GM12891 (cell line): ENCODE data around the gene LENG8.

Experiments
- POLR2A ChIP-seq: IDR thresholded peaks from 2 replicates; pipeline ENCODE4 v1.6.1; 2011; ENCODE audit warnings: low read depth, low read length, control low read depth
- POLR2AphosphoS5 ChIP-seq: IDR thresholded peaks from 2 replicates; pipeline ENCODE4 v1.6.1; 2011; ENCODE audit warnings: low read depth, low read length, control low read depth
- TAF1 ChIP-seq: IDR thresholded peaks from 2 replicates; pipeline ENCODE4 v1.6.1; 2011; ENCODE audit warnings: low read depth, low read length, control low read depth

DNA sequence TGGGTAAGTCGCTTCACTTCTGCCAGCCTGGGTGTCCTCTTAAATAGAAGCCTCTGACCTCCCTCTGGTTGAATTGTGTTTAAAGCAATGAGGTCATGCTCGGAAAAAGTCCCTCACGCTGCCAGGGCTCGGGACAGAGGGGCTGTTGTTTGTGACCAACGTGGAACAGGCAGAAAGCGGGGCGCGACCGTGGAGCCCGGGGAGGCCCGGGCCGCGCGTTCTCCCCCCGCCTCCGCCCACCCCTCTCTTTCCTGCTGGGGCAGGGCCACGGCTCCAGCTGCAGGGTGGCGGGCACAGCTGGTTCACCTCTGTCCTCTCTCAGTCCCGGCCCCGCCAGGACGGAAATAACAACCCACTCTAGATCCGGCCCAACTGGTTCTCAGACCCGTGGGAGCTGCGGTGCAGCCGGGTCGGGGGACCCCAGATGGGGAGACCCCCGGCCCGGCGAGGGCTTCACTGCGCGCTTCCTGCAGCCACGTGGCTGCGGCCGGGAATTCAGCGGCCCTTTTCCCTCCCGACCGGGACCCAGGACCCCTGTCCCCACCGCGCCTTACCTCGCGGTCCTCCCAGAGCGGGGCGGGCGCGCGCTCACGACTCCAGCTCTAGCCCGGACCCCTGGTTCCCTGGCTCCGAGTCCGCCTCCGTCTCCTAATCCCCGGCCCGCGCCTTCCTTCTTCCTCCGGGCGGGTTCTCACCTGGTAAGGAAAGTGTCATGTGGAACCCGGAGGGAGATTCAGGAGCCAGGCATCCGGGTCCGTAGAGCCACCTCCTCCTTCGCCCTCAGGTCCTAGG lies 22.2 kb downstream of the LENG8 start:
- TF ChIP-seq POLR2A (no peak), POLR2AphosphoS5 (no peak), TAF1 (no peak)
